OCI-M1 (cell line): Measurements from ENCODE around the gene MNS1.
"Not testable (repeated sequence)": the region's sequence is repeated elsewhere in the genome, so short reads cannot be mapped to it uniquely, and the experiment has no call there.

ENCODE experiments used
- DNase-seq: peaks from one replicate; lab custom pipeline; 2025; lab: John Stamatoyannopoulos, UW

The MNS1 gene

GRCh38 chr15:56464893-56465520, at the start of gene MNS1:
MNS1 (minus strand) TSS chr15:56465137; CDS start chr15:56464972, 165 bp downstream.
- DNase-seq = peak; percentile 98

- peak; percentile 87 for DNase-seq
Measured at GRCh38 chr15:56496635-56497034, 31.7 kb upstream of the MNS1 start.

- no peak for DNase-seq
Measured at GRCh38 chr15:56495533-56495932, 30.6 kb upstream of the MNS1 start.

- no peak for DNase-seq
Measured at GRCh38 chr15:56495053-56495452, 30.1 kb upstream of the MNS1 start.

- DNase-seq = peak; percentile 84
Measured at GRCh38 chr15:56492791-56493555, 28.0 kb upstream of the MNS1 start.

- DNase-seq = no peak
Measured at GRCh38 chr15:56492236-56492635, 27.3 kb upstream of the MNS1 start.

GRCh38 chr15:56491110-56491722, 26.3 kb upstream of the MNS1 start:
- peak; percentile 89 for DNase-seq

GRCh38 chr15:56490461-56490860, 25.5 kb upstream of the MNS1 start:
- no peak for DNase-seq

GRCh38 chr15:56486206-56486605, 21.3 kb upstream of the MNS1 start:
- not testable (repeated sequence) for DNase-seq

- DNase-seq = not testable (repeated sequence)
Measured at GRCh38 chr15:56485426-56485825, 20.5 kb upstream of the MNS1 start.

GRCh38 chr15:56484287-56484686, 19.4 kb upstream of the MNS1 start:
- DNase-seq = no peak

- DNase-seq = peak; percentile 17
Measured at GRCh38 chr15:56475351-56475750, 10.4 kb upstream of the MNS1 start.

- DNase-seq = peak; percentile 32
Measured at GRCh38 chr15:56473017-56473416, 8.1 kb upstream of the MNS1 start.

- DNase-seq = no peak
Measured at GRCh38 chr15:56472278-56472677, 7.3 kb upstream of the MNS1 start.

GRCh38 chr15:56471440-56472069, 6.6 kb upstream of the MNS1 start:
- DNase-seq = peak; percentile 82

- DNase-seq = peak; percentile 88
Measured at GRCh38 chr15:56469483-56469882, 4.5 kb upstream of the MNS1 start.

- DNase-seq = peak; percentile 88
Measured at GRCh38 chr15:56468401-56468800, 3.5 kb upstream of the MNS1 start.

- peak; percentile 33 for DNase-seq
Measured at GRCh38 chr15:56467616-56468015, 2.7 kb upstream of the MNS1 start.

- DNase-seq = no peak
Measured at GRCh38 chr15:56460947-56461346, 4.0 kb downstream of the MNS1 start.

- DNase-seq = peak; percentile 32
Measured at GRCh38 chr15:56460071-56460470, 4.9 kb downstream of the MNS1 start.

GRCh38 chr15:56459096-56459495, 5.8 kb downstream of the MNS1 start:
- no peak for DNase-seq

GRCh38 chr15:56456229-56456628, 8.7 kb downstream of the MNS1 start:
- no peak for DNase-seq

- no peak for DNase-seq
Measured at GRCh38 chr15:56454836-56455235, 10.1 kb downstream of the MNS1 start.
